HepG2 (cell line): ENCODE results near the gene ELF2. TPM values are rescaled to one million over a fixed set of nuclear protein-coding genes. Genes with fewer than 3 reads are reported as not detected.

Experiments used
- ADNP ChIP-seq: sonication (generic); formaldehyde crosslinking; IDR thresholded peaks from 2 replicates; pipeline ENCODE4 v1.4.0; 2020; ENCODE audit warnings: missing genetic modification reagents
- ISL2 ChIP-seq: sonication (generic); formaldehyde crosslinking; IDR thresholded peaks from 2 replicates; pipeline ENCODE4 v1.5.0; 2020; ENCODE audit warnings: missing genetic modification reagents
- KDM2A ChIP-seq: sonication (generic); formaldehyde crosslinking; IDR thresholded peaks from 2 replicates; pipeline ENCODE4 v1.4.0; 2020; ENCODE audit warnings: low read depth, missing genetic modification reagents, borderline replicate concordance
- KDM6A ChIP-seq: IDR thresholded peaks from 2 replicates; pipeline ENCODE4 v1.6.1; 2016; ENCODE audit warnings: low read depth
- KLF6 ChIP-seq: IDR thresholded peaks from 2 replicates; pipeline ENCODE4 v1.8.0; 2016; ENCODE audit warnings: missing biosample characterization, missing genetic modification reagents
- ZKSCAN1 ChIP-seq: fragments of 150-350 bp; IDR thresholded peaks from 2 replicates; pipeline ENCODE4 v1.6.1; 2014; ENCODE audit warnings: low read length
- ZNF3 ChIP-seq: IDR thresholded peaks from 2 replicates; pipeline ENCODE4 v1.7.0; 2017; ENCODE audit warnings: inconsistent platforms
- ZNF549 ChIP-seq: sonication (generic); formaldehyde crosslinking; IDR thresholded peaks from 2 replicates; pipeline ENCODE4 v1.5.0; 2020; ENCODE audit warnings: missing genetic modification reagents
- ZNF557 ChIP-seq: sonication (generic); formaldehyde crosslinking; IDR thresholded peaks from 2 replicates; pipeline ENCODE4 v1.4.0; 2020; ENCODE audit warnings: missing genetic modification reagents
- ZNF737 ChIP-seq: sonication (generic); formaldehyde crosslinking; IDR thresholded peaks from 2 replicates; pipeline ENCODE4 v1.5.0; 2020; ENCODE audit warnings: missing genetic modification reagents, mild to moderate bottlenecking, borderline replicate concordance
- ZNF841 ChIP-seq: sonication (generic); formaldehyde crosslinking; IDR thresholded peaks from 2 replicates; pipeline ENCODE4 v1.8.1; 2023; ENCODE audit warnings: missing genetic modification reagents, borderline replicate concordance
- polyA plus RNA-seq, 8 experiments: library from polyadenylated mRNA; depleted of rRNA in 3 of 8; stranded (reverse) in 7 of 8; unstranded in 1 of 8; fragments of >200 nt; fragmentation: Illumina TruSeq in 4 of 8; extraction: Trizol in 4 of 8; gene quantifications; 2 replicates each; pipeline versions ENCODE4 v1.2.1 to v1.2.3, GENCODE V29; 2011 to 2016; ENCODE audit warnings: low read depth in 4 of 8, missing spikeins in 1 of 8, mixed read lengths in 1 of 8; ENCODE audit not compliant: insufficient read depth in 1 of 8
- total RNA-seq, 5 experiments: library from RNA; depleted of rRNA; stranded (reverse); fragments of >200 nt; fragmentation: Illumina TruSeq; extraction: Trizol; gene quantifications; 2 replicates each; pipeline ENCODE4 v1.2.3, GENCODE V29; 2016; ENCODE audit warnings: low read depth in 1 of 5
- TF ChIP-seq, protein P1 (sequence below): conservative IDR thresholded peaks from 2 replicates; pipeline ENCODE4 v1.6.1; 2018; ENCODE audit warnings: missing genetic modification reagents
- TF ChIP-seq, protein P2 (sequence below): sonication (generic); formaldehyde crosslinking; IDR thresholded peaks from 2 replicates; pipeline ENCODE4 v1.5.1; 2020; ENCODE audit warnings: missing genetic modification reagents, mild to moderate bottlenecking, borderline replicate concordance
- TF ChIP-seq, protein P3 (sequence below): sonication (generic); formaldehyde crosslinking; IDR thresholded peaks from 2 replicates; pipeline ENCODE4 v1.4.0; 2020; ENCODE audit warnings: mild to moderate bottlenecking, missing genetic modification reagents
- TF ChIP-seq, protein P4 (sequence below): sonication (generic); formaldehyde crosslinking; IDR thresholded peaks from 2 replicates; pipeline ENCODE4 v1.9.0; 2021; ENCODE audit warnings: missing genetic modification reagents, mild to moderate bottlenecking, borderline replicate concordance
- TF ChIP-seq, protein P5 (sequence below): sonication (generic); formaldehyde crosslinking; IDR thresholded peaks from 2 replicates; pipeline ENCODE4 v1.8.1; 2023; ENCODE audit warnings: missing genetic modification reagents, mild to moderate bottlenecking, borderline replicate concordance
- TF ChIP-seq, protein P6 (sequence below): IDR thresholded peaks from 2 replicates; pipeline ENCODE4 v1.6.1; 2018; ENCODE audit warnings: missing genetic modification reagents, mild to moderate bottlenecking, missing compliant biosample characterization
- TF ChIP-seq, protein P7 (sequence below): sonication (generic); formaldehyde crosslinking; IDR thresholded peaks from 2 replicates; pipeline ENCODE4 v1.5.1; 2020; ENCODE audit warnings: missing genetic modification reagents, mild to moderate bottlenecking, borderline replicate concordance

Gene ELF2
- total and polyA plus RNA-seq, 2 of the 13 experiments (the other 11 are each of a cell fraction or from before 2014, with no cell fraction given): 28.6 to 35.4 TPM

DNA sequence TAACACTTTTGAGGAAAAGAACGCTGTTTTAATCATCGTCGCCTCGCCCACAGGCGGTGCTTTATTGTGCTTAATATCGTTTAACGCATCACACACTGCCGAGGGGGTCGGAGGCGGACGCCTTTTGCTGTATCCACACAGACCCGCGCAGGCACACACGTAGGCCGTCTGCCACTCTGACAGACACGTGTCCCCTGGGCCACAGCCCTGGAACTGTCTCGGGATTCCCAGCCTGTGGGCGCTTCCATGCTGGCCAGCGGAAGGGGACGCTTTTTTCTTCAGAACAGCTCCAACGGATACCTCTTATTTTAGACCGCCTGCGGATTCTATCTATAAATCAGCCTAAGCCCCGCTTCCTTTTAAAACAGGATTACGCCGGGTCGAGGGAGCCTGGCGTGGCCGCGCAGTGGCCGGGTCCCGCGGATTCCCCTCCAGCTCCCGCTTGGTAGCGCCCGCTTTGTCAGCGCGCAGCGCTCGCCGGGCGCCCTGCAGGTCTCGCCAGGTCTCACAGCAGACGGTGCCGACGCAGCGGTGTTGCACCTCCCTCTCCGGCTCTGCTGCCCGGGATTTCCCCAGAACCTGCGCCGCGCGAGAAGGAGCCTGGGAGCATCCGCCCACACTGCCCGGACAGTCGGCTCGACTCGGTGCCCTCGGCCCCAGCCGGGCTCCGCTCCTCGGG is 161.6 kb downstream of the ELF2 start, which contains the start of gene NOCT (continued):
- TF ChIP-seq, protein P1, sequence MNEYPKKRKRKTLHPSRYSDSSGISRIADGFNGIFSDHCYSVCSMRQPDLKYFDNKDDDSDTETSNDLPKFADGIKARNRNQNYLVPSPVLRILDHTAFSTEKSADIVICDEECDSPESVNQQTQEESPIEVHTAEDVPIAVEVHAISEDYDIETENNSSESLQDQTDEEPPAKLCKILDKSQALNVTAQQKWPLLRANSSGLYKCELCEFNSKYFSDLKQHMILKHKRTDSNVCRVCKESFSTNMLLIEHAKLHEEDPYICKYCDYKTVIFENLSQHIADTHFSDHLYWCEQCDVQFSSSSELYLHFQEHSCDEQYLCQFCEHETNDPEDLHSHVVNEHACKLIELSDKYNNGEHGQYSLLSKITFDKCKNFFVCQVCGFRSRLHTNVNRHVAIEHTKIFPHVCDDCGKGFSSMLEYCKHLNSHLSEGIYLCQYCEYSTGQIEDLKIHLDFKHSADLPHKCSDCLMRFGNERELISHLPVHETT (CRISPR knock-in tag): 0 out of 2 replicates have a peak, but pooled peaks have one; percentile 23
- TF ChIP-seq, protein P2, sequence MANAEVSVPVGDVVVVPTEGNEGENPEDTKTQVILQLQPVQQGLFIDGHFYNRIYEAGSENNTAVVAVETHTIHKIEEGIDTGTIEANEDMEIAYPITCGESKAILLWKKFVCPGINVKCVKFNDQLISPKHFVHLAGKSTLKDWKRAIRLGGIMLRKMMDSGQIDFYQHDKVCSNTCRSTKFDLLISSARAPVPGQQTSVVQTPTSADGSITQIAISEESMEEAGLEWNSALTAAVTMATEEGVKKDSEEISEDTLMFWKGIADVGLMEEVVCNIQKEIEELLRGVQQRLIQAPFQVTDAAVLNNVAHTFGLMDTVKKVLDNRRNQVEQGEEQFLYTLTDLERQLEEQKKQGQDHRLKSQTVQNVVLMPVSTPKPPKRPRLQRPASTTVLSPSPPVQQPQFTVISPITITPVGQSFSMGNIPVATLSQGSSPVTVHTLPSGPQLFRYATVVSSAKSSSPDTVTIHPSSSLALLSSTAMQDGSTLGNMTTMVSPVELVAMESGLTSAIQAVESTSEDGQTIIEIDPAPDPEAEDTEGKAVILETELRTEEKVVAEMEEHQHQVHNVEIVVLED (CRISPR knock-in tag): peak; percentile 66; the same call in 1 of the 2 replicates
- peak; percentile 79; the same call in 1 of the 2 replicates for TF ChIP-seq ZNF841 (CRISPR knock-in tag)
- TF ChIP-seq ZNF737 (CRISPR knock-in tag): no peak
- TF ChIP-seq, protein P3, sequence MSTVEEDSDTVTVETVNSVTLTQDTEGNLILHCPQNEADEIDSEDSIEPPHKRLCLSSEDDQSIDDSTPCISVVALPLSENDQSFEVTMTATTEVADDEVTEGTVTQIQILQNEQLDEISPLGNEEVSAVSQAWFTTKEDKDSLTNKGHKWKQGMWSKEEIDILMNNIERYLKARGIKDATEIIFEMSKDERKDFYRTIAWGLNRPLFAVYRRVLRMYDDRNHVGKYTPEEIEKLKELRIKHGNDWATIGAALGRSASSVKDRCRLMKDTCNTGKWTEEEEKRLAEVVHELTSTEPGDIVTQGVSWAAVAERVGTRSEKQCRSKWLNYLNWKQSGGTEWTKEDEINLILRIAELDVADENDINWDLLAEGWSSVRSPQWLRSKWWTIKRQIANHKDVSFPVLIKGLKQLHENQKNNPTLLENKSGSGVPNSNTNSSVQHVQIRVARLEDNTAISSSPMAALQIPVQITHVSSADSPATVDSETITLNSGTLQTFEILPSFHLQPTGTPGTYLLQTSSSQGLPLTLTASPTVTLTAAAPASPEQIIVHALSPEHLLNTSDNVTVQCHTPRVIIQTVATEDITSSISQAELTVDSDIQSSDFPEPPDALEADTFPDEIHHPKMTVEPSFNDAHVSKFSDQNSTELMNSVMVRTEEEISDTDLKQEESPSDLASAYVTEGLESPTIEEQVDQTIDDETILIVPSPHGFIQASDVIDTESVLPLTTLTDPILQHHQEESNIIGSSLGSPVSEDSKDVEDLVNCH (CRISPR knock-in tag): no peak
- peak; percentile 36; the same call in 1 of the 2 replicates for TF ChIP-seq ISL2 (CRISPR knock-in tag)
- TF ChIP-seq, protein P4, sequence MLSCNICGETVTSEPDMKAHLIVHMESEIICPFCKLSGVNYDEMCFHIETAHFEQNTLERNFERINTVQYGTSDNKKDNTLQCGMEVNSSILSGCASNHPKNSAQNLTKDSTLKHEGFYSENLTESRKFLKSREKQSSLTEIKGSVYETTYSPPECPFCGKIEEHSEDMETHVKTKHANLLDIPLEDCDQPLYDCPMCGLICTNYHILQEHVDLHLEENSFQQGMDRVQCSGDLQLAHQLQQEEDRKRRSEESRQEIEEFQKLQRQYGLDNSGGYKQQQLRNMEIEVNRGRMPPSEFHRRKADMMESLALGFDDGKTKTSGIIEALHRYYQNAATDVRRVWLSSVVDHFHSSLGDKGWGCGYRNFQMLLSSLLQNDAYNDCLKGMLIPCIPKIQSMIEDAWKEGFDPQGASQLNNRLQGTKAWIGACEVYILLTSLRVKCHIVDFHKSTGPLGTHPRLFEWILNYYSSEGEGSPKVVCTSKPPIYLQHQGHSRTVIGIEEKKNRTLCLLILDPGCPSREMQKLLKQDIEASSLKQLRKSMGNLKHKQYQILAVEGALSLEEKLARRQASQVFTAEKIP (CRISPR knock-in tag): no peak
- no peak for TF ChIP-seq ZKSCAN1
- TF ChIP-seq ZNF3 (CRISPR knock-in tag): no peak
- no peak for TF ChIP-seq KDM6A
- TF ChIP-seq, protein P5, sequence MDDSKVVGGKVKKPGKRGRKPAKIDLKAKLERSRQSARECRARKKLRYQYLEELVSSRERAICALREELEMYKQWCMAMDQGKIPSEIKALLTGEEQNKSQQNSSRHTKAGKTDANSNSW (CRISPR knock-in tag): no peak
- no peak for TF ChIP-seq ZNF549 (CRISPR knock-in tag)
- TF ChIP-seq ADNP: no peak
- TF ChIP-seq KDM2A: peak; percentile 70; the same call in 1 of the 2 replicates
- no peak for TF ChIP-seq ZNF557 (CRISPR knock-in tag)
- TF ChIP-seq, protein P6, sequence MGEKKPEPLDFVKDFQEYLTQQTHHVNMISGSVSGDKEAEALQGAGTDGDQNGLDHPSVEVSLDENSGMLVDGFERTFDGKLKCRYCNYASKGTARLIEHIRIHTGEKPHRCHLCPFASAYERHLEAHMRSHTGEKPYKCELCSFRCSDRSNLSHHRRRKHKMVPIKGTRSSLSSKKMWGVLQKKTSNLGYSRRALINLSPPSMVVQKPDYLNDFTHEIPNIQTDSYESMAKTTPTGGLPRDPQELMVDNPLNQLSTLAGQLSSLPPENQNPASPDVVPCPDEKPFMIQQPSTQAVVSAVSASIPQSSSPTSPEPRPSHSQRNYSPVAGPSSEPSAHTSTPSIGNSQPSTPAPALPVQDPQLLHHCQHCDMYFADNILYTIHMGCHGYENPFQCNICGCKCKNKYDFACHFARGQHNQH (CRISPR knock-in tag): peak; percentile 79; the same call in 1 of the 2 replicates
- peak; percentile 94 for TF ChIP-seq KLF6 (CRISPR knock-in tag)
- TF ChIP-seq, protein P7, sequence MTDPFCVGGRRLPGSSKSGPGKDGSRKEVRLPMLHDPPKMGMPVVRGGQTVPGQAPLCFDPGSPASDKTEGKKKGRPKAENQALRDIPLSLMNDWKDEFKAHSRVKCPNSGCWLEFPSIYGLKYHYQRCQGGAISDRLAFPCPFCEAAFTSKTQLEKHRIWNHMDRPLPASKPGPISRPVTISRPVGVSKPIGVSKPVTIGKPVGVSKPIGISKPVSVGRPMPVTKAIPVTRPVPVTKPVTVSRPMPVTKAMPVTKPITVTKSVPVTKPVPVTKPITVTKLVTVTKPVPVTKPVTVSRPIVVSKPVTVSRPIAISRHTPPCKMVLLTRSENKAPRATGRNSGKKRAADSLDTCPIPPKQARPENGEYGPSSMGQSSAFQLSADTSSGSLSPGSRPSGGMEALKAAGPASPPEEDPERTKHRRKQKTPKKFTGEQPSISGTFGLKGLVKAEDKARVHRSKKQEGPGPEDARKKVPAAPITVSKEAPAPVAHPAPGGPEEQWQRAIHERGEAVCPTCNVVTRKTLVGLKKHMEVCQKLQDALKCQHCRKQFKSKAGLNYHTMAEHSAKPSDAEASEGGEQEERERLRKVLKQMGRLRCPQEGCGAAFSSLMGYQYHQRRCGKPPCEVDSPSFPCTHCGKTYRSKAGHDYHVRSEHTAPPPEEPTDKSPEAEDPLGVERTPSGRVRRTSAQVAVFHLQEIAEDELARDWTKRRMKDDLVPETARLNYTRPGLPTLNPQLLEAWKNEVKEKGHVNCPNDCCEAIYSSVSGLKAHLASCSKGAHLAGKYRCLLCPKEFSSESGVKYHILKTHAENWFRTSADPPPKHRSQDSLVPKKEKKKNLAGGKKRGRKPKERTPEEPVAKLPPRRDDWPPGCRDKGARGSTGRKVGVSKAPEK (CRISPR knock-in tag): 0 out of 2 replicates have a peak, but pooled peaks have one; percentile 59
